NCI-H1092 (cell line): Measurements from ENCODE around the gene KCNK4.
A peak's percentile ranks its signal among the peaks of the same experiment; 100 is the strongest.

ENCODE experiments used
- DNase-seq: peaks from one replicate; lab custom pipeline; 2025; lab: John Stamatoyannopoulos, UW

Gene KCNK4

GRCh38 chr11:64253481-64253880, 37.6 kb upstream of the KCNK4 start:
- no peak for DNase-seq

- DNase-seq = no peak
Observed at GRCh38 chr11:64254326-64254725, 36.8 kb upstream of the KCNK4 start.

- DNase-seq = no peak
Observed at GRCh38 chr11:64255135-64256128, 35.7 kb upstream of the KCNK4 start.

GRCh38 chr11:64256300-64256699, 34.8 kb upstream of the KCNK4 start:
- DNase-seq = no peak

GRCh38 chr11:64258356-64258755, 32.7 kb upstream of the KCNK4 start:
- no peak for DNase-seq

GRCh38 chr11:64258946-64259532, 32.1 kb upstream of the KCNK4 start:
- DNase-seq = no peak

GRCh38 chr11:64259533-64260067, 31.5 kb upstream of the KCNK4 start:
- DNase-seq = no peak

GRCh38 chr11:64260147-64260708, 30.9 kb upstream of the KCNK4 start:
- DNase-seq = no peak

- DNase-seq = no peak
Observed at GRCh38 chr11:64261556-64262080, 29.5 kb upstream of the KCNK4 start.

- no peak for DNase-seq
Observed at GRCh38 chr11:64262271-64263002, 28.7 kb upstream of the KCNK4 start.

GRCh38 chr11:64263021-64263946, 27.8 kb upstream of the KCNK4 start:
- DNase-seq = no peak

- DNase-seq = no peak
Observed at GRCh38 chr11:64263947-64264317, 27.2 kb upstream of the KCNK4 start.

GRCh38 chr11:64264371-64264852, 26.7 kb upstream of the KCNK4 start:
- no peak for DNase-seq

- no peak for DNase-seq
Observed at GRCh38 chr11:64265176-64266160, 25.6 kb upstream of the KCNK4 start.

- DNase-seq = no peak
Observed at GRCh38 chr11:64266339-64266738, 24.8 kb upstream of the KCNK4 start.

GRCh38 chr11:64267207-64267945, 23.7 kb upstream of the KCNK4 start:
- DNase-seq = peak; percentile 41

GRCh38 chr11:64268025-64268892, 22.8 kb upstream of the KCNK4 start:
- no peak for DNase-seq
